OCI-LY1 (cell line): ENCODE results near the gene OLFML3.
A peak's percentile ranks its signal among the peaks of the same experiment; 100 is the strongest.

Source experiments
- H2AFZ ChIP-seq: fragments of 200-600 bp; sonication (generic), shearing (Covaris generic); 2 replicates; pipeline ENCODE4 v1.6.0; 2014; ENCODE audit warnings: antibody characterized with exemption, mild to moderate bottlenecking, low read length
- H3F3A ChIP-seq: fragments of 200-600 bp; sonication (generic), shearing (Covaris generic); 2 replicates; pipeline ENCODE4 v1.6.0; 2014; ENCODE audit warnings: mild to moderate bottlenecking, antibody characterized with exemption, low read length, moderate library complexity; ENCODE audit not compliant: insufficient read depth
- H3K27ac ChIP-seq: fragments of 200-600 bp; sonication (generic); 2 replicates; pipeline ENCODE4 v1.5.1; 2014; ENCODE audit warnings: low read length, mixed run types, mild to moderate bottlenecking, low read depth; ENCODE audit not compliant: poor library complexity, severe bottlenecking
- H3K27me3 ChIP-seq: fragments of 200-600 bp; sonication (generic); 2 replicates; pipeline ENCODE4 v1.6.0; 2014; ENCODE audit warnings: antibody characterized with exemption, mild to moderate bottlenecking, low read length, moderate library complexity; ENCODE audit not compliant: insufficient read depth
- H3K36me3 ChIP-seq: fragments of 200-600 bp; sonication (generic); 2 replicates; pipeline ENCODE4 v1.6.1; 2014; ENCODE audit warnings: mild to moderate bottlenecking, antibody characterized with exemption, low read length, moderate library complexity, mixed read lengths; ENCODE audit not compliant: insufficient read depth
- H3K4me1 ChIP-seq: fragments of 200-600 bp; sonication (generic); 2 replicates; pipeline ENCODE4 v1.5.1; 2014; ENCODE audit warnings: mild to moderate bottlenecking, low read length, moderate library complexity; ENCODE audit not compliant: insufficient read depth, severe bottlenecking
- H3K4me2 ChIP-seq: fragments of 200-600 bp; sonication (generic), shearing (Covaris generic); 2 replicates; pipeline ENCODE4 v1.6.1; 2014; ENCODE audit warnings: low read length
- H3K4me3 ChIP-seq: fragments of 200-600 bp; sonication (generic); 2 replicates; pipeline ENCODE4 v1.5.1; 2014; ENCODE audit warnings: low read length, low read depth, mild to moderate bottlenecking, mixed read lengths; ENCODE audit not compliant: poor library complexity, severe bottlenecking
- H3K79me2 ChIP-seq: fragments of 200-600 bp; shearing (Covaris generic); 2 replicates; pipeline ENCODE4 v1.6.1; 2016; ENCODE audit warnings: mixed run types, low read length, mixed read lengths; ENCODE audit not compliant: insufficient read depth
- H3K9ac ChIP-seq: fragments of 200-600 bp; sonication (generic), shearing (Covaris generic); 2 replicates; pipeline ENCODE4 v1.6.1; 2014; ENCODE audit warnings: mild to moderate bottlenecking, low read length, mixed read lengths
- H3K9me2 ChIP-seq: fragments of 200-600 bp; sonication (generic), shearing (Covaris generic); 2 replicates; pipeline ENCODE4 v1.6.1; 2014; ENCODE audit warnings: low read depth, mild to moderate bottlenecking, low read length, mixed read lengths
- H3K9me3 ChIP-seq: fragments of 200-600 bp; shearing (Covaris generic); 2 replicates; pipeline ENCODE4 v1.6.1; 2014; ENCODE audit warnings: low read length, mixed read lengths
- H4K20me1 ChIP-seq: fragments of 200-600 bp; sonication (generic), shearing (Covaris generic); 2 replicates; pipeline ENCODE4 v1.6.0; 2016; ENCODE audit warnings: mild to moderate bottlenecking, low read length; ENCODE audit not compliant: insufficient read depth
- CTCF ChIP-seq: fragments of 200-600 bp; sonication (generic), shearing (Covaris generic); IDR thresholded peaks from 2 replicates; pipeline ENCODE4 v1.5.1; 2017; ENCODE audit warnings: mild to moderate bottlenecking, antibody characterized with exemption, low read length, moderate library complexity, mixed read lengths
- EZH2 ChIP-seq: fragments of 200-600 bp; sonication (generic), shearing (Covaris generic); IDR thresholded peaks from 2 replicates; pipeline ENCODE4 v1.8.0; 2017; ENCODE audit warnings: borderline replicate concordance, mixed run types, mild to moderate bottlenecking, antibody characterized with exemption, low read length, moderate library complexity, mixed read lengths

The OLFML3 gene

GRCh38 chr1:113957984-113958383 is 21.3 kb upstream of the OLFML3 start:
- H2AFZ ChIP-seq: no peak overlapping the region
- H3K27me3 ChIP-seq: no peaks in the 10 kb centered on the region
- no peak overlapping the region for H3K4me3 ChIP-seq
- no peak overlapping the region for H3K9ac ChIP-seq
- no peaks in the 10 kb centered on the region for H3F3A ChIP-seq
- no peaks in the 10 kb centered on the region for H3K9me2 ChIP-seq
- H3K4me2 ChIP-seq: no peak overlapping the region
- H4K20me1 ChIP-seq: no peaks in the 10 kb centered on the region
- H3K9me3 ChIP-seq: no peaks in the 10 kb centered on the region
- H3K4me1 ChIP-seq: no peaks in the 10 kb centered on the region
- H3K27ac ChIP-seq: no peak overlapping the region
- peaks cover 83% of the 10 kb centered on the region for H3K36me3 ChIP-seq
- no peaks in the 10 kb centered on the region for H3K79me2 ChIP-seq
- TF ChIP-seq CTCF (no peak), EZH2 (no peak)

DNA sequence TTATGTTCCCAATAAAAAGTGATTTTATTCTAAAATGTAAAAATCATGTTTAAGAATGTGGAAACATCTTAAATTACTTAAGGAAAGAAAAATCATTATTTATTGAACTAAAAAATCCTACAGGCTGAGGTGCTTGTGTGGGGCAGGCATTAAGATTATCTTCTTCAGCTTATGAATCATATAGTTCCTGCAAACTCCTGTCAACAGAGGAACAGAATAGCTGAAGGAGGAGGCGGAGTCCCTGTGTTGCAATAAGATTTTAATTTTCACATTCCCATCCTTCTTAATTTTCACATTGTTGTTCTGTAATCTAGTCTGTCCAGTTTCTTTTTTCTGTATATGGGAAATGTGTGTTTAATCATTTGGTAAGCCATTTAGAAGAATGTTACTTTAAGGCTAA is 20.6 kb upstream of the OLFML3 start:
- TF ChIP-seq CTCF (no peak), EZH2 (no peak)
- Histone ChIP-seq H3K27me3 (no peaks in the 10 kb centered on the region), H3K4me1 (no peaks in the 10 kb centered on the region), H3K36me3 (peaks cover 86% of the 10 kb centered on the region), H3K4me3 (no peak overlapping the region), H3K9me3 (no peaks in the 10 kb centered on the region), H3K79me2 (no peaks in the 10 kb centered on the region), H3K9me2 (no peaks in the 10 kb centered on the region), H3F3A (no peaks in the 10 kb centered on the region), H3K9ac (no peak overlapping the region), H4K20me1 (no peaks in the 10 kb centered on the region), H3K4me2 (no peak overlapping the region), H2AFZ (no peak overlapping the region), H3K27ac (no peak overlapping the region)

DNA sequence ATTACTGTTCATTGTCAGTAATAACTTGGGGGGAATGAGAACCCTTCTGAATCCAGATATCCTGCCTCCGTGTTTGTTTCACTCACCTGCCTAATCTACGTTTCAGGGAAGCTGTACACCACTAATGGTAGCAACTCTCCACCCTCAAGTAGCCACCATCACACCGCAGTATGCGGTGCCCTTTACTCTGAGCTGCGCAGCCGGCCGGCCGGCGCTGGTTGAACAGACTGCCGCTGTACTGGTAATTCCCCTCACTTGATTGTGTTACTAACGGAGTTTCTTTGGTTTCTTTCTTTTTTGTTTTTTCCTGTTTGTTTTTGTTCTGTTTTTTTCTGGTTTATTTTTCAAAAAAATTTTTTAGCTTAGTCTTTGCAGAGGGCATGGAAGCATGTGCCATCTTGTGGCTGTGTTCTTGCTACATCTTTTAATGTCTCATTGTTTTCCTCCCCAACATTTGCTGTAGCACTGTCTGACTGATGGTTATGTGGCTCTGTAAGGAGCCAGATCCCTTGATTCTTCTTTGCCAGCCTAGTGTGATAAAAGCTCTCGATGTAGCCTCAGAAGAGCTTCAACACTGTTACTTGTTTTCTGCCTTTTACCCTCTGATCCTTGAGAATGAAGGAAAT is 15.9 kb upstream of the OLFML3 start:
- Histone ChIP-seq H3F3A (no peaks in the 10 kb centered on the region), H3K27ac (no peak overlapping the region), H3K27me3 (no peaks in the 10 kb centered on the region), H3K9ac (no peak overlapping the region), H3K4me3 (no peak overlapping the region), H2AFZ (no peak overlapping the region), H3K9me3 (no peaks in the 10 kb centered on the region), H3K9me2 (no peaks in the 10 kb centered on the region), H3K79me2 (no peaks in the 10 kb centered on the region), H3K36me3 (peaks cover 89% of the 10 kb centered on the region), H3K4me2 (no peak overlapping the region), H4K20me1 (no peaks in the 10 kb centered on the region), H3K4me1 (no peaks in the 10 kb centered on the region)
- peak; percentile 44 for TF ChIP-seq CTCF
- TF ChIP-seq EZH2: no peak
